Activated CD4-positive, alpha-beta memory T cell treated with anti-CD3 and anti-CD28 coated beads for 36 hours (primary cell): ENCODE results near the gene CD33. TPM values are rescaled to one million over a fixed set of nuclear protein-coding genes. Genes with fewer than 3 reads are reported as not detected.
"Not testable (repeated sequence)": the region's sequence is repeated elsewhere in the genome, so short reads cannot be mapped to it uniquely, and the experiment has no call there.

Experiments used
- CTCF ChIA-PET: fragments of 350-600 bp; sonication (Branson Sonifier 250); formaldehyde crosslinking; loops from one replicate; lab custom pipeline; 2021; ENCODE audit warnings: antibody characterized with exemption, inconsistent platforms; lab: Charles Lee
- POLR2A ChIA-PET: fragments of 350-600 bp; sonication (Branson Sonifier 250); formaldehyde crosslinking; loops from one replicate; lab custom pipeline; 2021; ENCODE audit warnings: antibody characterized with exemption; lab: Charles Lee
- DNase-seq: peaks from one replicate; pipeline ENCODE4 v3.0.0-alpha.2; 2020
- H3K27ac Mint-ChIP-seq: one replicate; pipeline ENCODE4 v1.8.0; 2021; ENCODE audit warnings: mixed read lengths
- H3K27me3 Mint-ChIP-seq: one replicate; pipeline ENCODE4 v1.8.0; 2021; ENCODE audit warnings: mixed read lengths
- H3K36me3 Mint-ChIP-seq: one replicate; pipeline ENCODE4 v1.8.0; 2021; ENCODE audit warnings: mixed read lengths
- H3K4me1 Mint-ChIP-seq: one replicate; pipeline ENCODE4 v1.8.0; 2021; ENCODE audit warnings: low read depth, mixed read lengths
- H3K4me3 Mint-ChIP-seq: one replicate; pipeline ENCODE4 v1.8.0; 2021; ENCODE audit warnings: mild to moderate bottlenecking, mixed read lengths
- H3K9me3 Mint-ChIP-seq: one replicate; pipeline ENCODE4 v1.8.0; 2021; ENCODE audit warnings: mixed read lengths
- intact Hi-C: fragments of 100-400 bp; cut with micrococcal nuclease; formaldehyde crosslinking; loops from one replicate; pipeline ENCODE4 v1.15.1; 2023
- total RNA-seq, 2 experiments: library from RNA; stranded (reverse); gene quantifications; one replicate each; pipeline ENCODE4 v1.2.3, GENCODE V29; 2021

CD33 gene
- under 1 TPM; 0.43 to 0.65 TPM for total RNA-seq

- H3K4me1 Mint-ChIP-seq, H3K36me3 Mint-ChIP-seq, CTCF ChIA-PET, H3K4me3 Mint-ChIP-seq, intact Hi-C loops, H3K9me3 Mint-ChIP-seq, H3K27ac Mint-ChIP-seq, POLR2A ChIA-PET, DNase-seq: not testable (repeated sequence)
- peaks cover 31% of the 10 kb centered on the region for H3K27me3 Mint-ChIP-seq
Measured at GRCh38 chr19:51224898-51225393, at the start of gene CD33. CD33 (plus strand) TSS chr19:51225080; CDS start chr19:51225119, 39 bp downstream.

DNA sequence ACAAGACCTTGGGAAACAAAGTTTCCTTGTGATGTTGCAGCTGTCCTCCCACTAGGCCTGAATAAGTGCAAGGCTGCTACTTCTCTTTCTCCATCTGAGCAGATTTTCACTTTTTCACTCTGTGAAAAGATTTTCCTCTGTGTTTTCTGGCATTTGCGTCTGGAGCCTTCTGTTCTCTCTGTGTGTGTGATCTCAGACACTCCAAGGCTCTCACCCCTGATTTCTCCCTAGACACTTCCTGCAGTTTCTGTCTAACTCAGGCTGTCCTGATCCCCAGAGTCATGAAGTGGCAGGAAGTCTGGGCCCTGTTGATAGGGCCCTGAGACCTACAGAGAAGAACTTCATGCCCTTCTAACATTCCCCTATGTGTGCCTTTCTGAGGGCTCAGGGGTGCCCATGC is 45.6 kb upstream of the CD33 start:
- Mint-ChIP-seq H3K27ac (no peak overlapping the region), H3K9me3 (no peaks in the 10 kb centered on the region), H3K4me3 (no peak overlapping the region), H3K4me1 (no peaks in the 10 kb centered on the region), H3K36me3 (no peaks in the 10 kb centered on the region), H3K27me3 (peaks cover 7% of the 10 kb centered on the region)
- intact Hi-C loops, result no loop called here
- ChIA-PET CTCF (interaction anchor here (0.7 to 2.1 kb wide), 2 partner anchors 20 to 452 kb away, joined by 4 to 9 read pairs; no protein-coding TSS in a partner anchor), POLR2A (no interaction called here)
- DNase-seq, result no peak

GRCh38 chr19:51181377-51181912 is 43.4 kb upstream of the CD33 start:
- ChIA-PET CTCF (no interaction called here), POLR2A (no interaction called here)
- Mint-ChIP-seq H3K27me3 (peaks cover 17% of the 10 kb centered on the region), H3K27ac (no peak overlapping the region), H3K4me3 (no peak overlapping the region), H3K4me1 (no peaks in the 10 kb centered on the region), H3K36me3 (no peaks in the 10 kb centered on the region), H3K9me3 (no peaks in the 10 kb centered on the region)
- intact Hi-C loops, result no loop called here
- no peak for DNase-seq

GRCh38 chr19:51181913-51182419 is 42.9 kb upstream of the CD33 start:
- intact Hi-C loops, result no loop called here
- Mint-ChIP-seq H3K36me3 (no peaks in the 10 kb centered on the region), H3K27ac (no peak overlapping the region), H3K4me1 (no peaks in the 10 kb centered on the region), H3K27me3 (peaks cover 17% of the 10 kb centered on the region), H3K4me3 (no peak overlapping the region), H3K9me3 (no peaks in the 10 kb centered on the region)
- ChIA-PET CTCF (no interaction called here), POLR2A (no interaction called here)
- DNase-seq, result no peak

DNA sequence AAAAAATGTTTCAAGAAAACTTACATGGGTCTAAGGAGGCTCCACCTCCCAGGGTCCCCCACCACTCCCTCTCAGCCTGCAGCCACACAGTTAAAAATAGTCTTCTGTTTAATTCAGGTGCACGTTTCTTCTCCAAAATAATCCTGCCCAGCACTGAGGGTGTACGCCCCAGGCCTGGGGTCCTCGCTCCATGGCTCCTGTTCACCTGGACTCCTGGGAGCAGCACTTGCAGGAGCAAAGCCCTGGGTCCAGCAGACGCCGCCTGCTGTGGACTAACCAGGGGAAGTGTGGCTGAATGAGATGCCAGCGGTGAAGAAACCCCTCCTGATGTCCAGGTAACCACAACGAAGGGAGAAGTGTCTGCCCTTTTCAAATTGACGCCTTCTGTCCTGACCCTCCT is 41.3 kb upstream of the CD33 start:
- ChIA-PET POLR2A (no interaction called here), CTCF (no interaction called here)
- H3K27ac Mint-ChIP-seq, result no peak overlapping the region
- H3K36me3 Mint-ChIP-seq, result no peaks in the 10 kb centered on the region
- intact Hi-C loops, result no loop called here
- no peaks in the 10 kb centered on the region for H3K9me3 Mint-ChIP-seq
- no peak overlapping the region for H3K4me3 Mint-ChIP-seq
- peaks cover 17% of the 10 kb centered on the region for H3K27me3 Mint-ChIP-seq
- no peaks in the 10 kb centered on the region for H3K4me1 Mint-ChIP-seq
- no peak for DNase-seq

DNA sequence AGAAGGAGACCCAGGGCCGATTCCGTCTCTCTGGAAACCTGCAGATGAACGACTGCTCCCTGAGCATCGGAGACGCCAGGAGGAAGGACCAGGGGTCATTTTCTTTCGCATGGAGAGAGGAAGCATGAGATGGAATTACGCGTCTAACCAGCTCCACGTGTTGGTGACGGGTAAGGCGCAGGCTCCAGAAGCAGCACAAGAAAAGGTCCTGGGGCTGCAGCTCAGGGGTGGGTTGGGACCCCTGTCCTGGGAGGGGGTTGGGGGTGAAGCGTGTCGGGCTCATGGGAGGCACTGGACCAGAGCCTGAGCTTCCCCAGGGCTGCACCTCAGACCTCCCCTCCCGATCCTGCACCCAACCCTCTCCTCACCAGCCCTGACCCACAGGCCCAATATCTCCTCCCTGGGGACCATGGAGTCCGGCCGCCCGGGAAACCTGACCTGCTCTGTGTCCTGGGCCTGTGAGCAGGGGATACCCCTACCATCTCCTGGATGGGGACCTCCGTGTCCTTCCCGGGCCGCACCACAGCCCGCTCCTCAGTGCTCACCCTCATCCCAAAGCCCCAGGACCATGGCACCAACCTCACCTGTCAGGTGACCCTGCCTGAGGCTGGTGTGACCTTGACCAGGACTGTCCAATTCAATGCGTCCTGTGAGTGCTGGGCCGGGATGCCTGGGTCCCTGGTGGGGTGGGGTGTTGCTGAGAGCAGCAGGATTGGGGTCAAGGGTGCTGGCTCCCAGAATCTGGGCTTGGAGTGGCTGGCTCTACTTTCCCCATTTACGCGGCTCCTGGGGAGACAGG is 39.6 kb upstream of the CD33 start:
- Mint-ChIP-seq H3K9me3 (no peaks in the 10 kb centered on the region), H3K27me3 (peaks cover 15% of the 10 kb centered on the region), H3K4me3 (no peak overlapping the region), H3K4me1 (no peaks in the 10 kb centered on the region), H3K27ac (no peak overlapping the region), H3K36me3 (no peaks in the 10 kb centered on the region)
- ChIA-PET CTCF (no interaction called here), POLR2A (no interaction called here)
- intact Hi-C loops, result no loop called here
- no peak for DNase-seq

DNA sequence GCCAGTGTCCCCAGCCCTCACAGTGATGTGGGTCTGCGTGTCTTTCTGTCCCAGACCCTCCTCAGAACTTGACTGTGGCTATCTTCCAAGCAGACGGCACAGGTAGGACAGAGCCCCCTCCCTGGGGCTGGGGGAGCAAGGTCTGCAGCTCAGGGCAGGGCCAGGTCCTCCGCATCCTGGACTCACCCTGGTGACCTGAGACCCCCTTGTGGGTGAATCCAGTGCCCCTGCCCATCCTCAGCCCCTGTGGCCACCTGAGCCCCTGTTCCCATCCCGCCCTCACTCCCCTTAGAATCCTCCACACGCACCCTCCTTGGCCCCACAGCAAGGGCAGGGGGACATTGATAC is 39.0 kb upstream of the CD33 start:
- Mint-ChIP-seq H3K36me3 (no peaks in the 10 kb centered on the region), H3K4me1 (no peaks in the 10 kb centered on the region), H3K4me3 (no peak overlapping the region), H3K9me3 (no peaks in the 10 kb centered on the region), H3K27me3 (peaks cover 15% of the 10 kb centered on the region), H3K27ac (no peak overlapping the region)
- ChIA-PET CTCF (no interaction called here), POLR2A (no interaction called here)
- intact Hi-C loops, result no loop called here
- no peak for DNase-seq

- Mint-ChIP-seq H3K27ac (no peak overlapping the region), H3K36me3 (no peaks in the 10 kb centered on the region), H3K9me3 (no peaks in the 10 kb centered on the region), H3K4me3 (no peak overlapping the region), H3K4me1 (no peaks in the 10 kb centered on the region), H3K27me3 (peaks cover 15% of the 10 kb centered on the region)
- POLR2A ChIA-PET, result no interaction called here
- CTCF ChIA-PET, result no interaction called here
- no peak for DNase-seq
- intact Hi-C loops, result no loop called here
Measured at GRCh38 chr19:51186323-51186722, 38.6 kb upstream of the CD33 start.

DNA sequence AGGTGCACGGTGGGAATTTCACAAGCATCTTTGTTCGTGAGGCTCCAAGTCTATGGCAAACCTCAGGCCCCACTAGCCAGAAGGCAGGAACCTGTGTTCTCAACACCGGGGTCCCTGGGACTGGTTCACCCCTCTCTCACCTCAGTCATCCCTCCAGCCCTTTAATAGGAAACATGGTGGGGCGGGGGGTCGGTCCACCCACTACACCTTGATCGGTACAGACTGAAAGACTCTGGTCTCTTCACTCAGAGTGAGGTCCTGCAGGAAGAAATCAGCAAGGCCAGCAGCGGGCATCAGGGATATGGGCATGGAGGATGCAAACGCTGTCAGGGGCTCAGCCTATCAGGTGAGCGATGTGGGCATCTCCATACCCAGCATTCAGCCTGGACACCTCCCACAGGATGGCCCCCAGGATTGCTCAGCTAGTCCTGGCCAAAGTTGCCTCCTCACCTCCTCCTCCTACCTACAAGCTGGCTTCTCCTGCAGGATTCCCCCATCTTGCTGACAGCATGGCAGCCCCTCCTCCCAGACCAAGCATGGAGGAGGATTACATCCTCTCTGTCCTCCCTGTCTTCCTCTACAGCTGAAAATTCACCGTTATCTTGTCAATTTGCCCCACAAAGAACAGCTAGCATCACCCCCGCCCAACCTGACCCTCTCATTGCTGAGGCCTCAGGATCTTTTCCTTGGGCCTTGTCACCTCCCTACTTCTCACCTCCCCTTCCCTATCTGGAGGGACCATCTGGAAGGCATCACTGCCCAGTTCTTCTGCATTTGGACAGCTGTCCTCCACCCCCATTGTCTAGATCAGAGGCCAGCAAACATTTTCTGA is 37.3 kb upstream of the CD33 start:
- no peak overlapping the region for H3K27ac Mint-ChIP-seq
- intact Hi-C loops, result no loop called here
- H3K4me3 Mint-ChIP-seq, result no peak overlapping the region
- H3K27me3 Mint-ChIP-seq, result peaks cover 15% of the 10 kb centered on the region
- no peak for DNase-seq
- H3K9me3 Mint-ChIP-seq, result no peaks in the 10 kb centered on the region
- CTCF ChIA-PET, result no interaction called here
- no peaks in the 10 kb centered on the region for H3K4me1 Mint-ChIP-seq
- POLR2A ChIA-PET, result no interaction called here
- H3K36me3 Mint-ChIP-seq, result no peaks in the 10 kb centered on the region

GRCh38 chr19:51188227-51188559 is 36.7 kb upstream of the CD33 start:
- H3K9me3 Mint-ChIP-seq, result no peaks in the 10 kb centered on the region
- intact Hi-C loops, result no loop called here
- DNase-seq, result no peak
- ChIA-PET CTCF (no interaction called here), POLR2A (no interaction called here)
- no peaks in the 10 kb centered on the region for H3K4me1 Mint-ChIP-seq
- H3K36me3 Mint-ChIP-seq, result no peaks in the 10 kb centered on the region
- H3K27me3 Mint-ChIP-seq, result peaks cover 15% of the 10 kb centered on the region
- no peak overlapping the region for H3K27ac Mint-ChIP-seq
- no peak overlapping the region for H3K4me3 Mint-ChIP-seq

DNA sequence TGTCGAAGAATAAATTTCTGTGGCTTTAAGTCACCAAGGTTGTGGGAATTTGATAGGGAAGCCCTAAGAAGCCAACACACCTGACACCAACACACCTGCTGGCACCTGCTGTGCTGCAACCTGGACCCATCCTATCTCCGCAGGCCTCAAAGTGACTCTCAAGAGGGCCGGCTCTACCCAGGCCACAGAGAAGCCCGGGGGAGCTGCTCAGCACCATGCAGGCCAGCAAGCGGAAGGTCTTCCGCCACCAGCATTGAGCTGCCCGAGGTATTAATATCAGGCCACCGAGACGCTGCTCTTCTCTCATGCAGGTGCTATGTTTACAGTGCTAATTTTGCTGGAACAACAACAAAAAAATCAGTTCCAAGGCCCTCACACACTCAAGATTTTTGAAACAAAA is 32.2 kb upstream of the CD33 start:
- CTCF ChIA-PET, result interaction anchor here (1.2 to 1.3 kb wide), 2 partner anchors 23 to 67 kb away, joined by 3 read pairs; no protein-coding TSS in a partner anchor
- H3K27ac Mint-ChIP-seq, result no peak overlapping the region
- H3K4me3 Mint-ChIP-seq, result no peak overlapping the region

More for the DNA sequence above, 32.2 kb upstream of the CD33 start:
- POLR2A ChIA-PET, result no interaction called here
- DNase-seq, result no peak
- intact Hi-C loops, result no loop called here
- Mint-ChIP-seq H3K27me3 (peaks cover 2% of the 10 kb centered on the region), H3K4me1 (peaks cover 5% of the 10 kb centered on the region), H3K9me3 (no peaks in the 10 kb centered on the region), H3K36me3 (no peaks in the 10 kb centered on the region)
